Measurements from ENCODE around the gene NUP85.
"Not testable (repeated sequence)": the region's sequence is repeated elsewhere in the genome, so short reads cannot be mapped to it uniquely, and the experiment has no call there.

GRCh38 chr17:75280189-75280588, 74.7 kb downstream of the NUP85 start:
- not testable (repeated sequence) for TF ChIP-seq CTCF (IDR thresholded peaks at IDR 0.05; ENCODE audit: insufficient read depth, low read depth, low read length); EZH2 (IDR thresholded peaks at IDR 0.05; ENCODE audit: insufficient read depth, low read length)
